HEK293T (cell line): ENCODE results near the gene SYCP2L.

Source experiments
- CTCF ChIA-PET: fragments of 350-600 bp; formaldehyde crosslinking; extraction: SDS; loops from one replicate; lab custom pipeline; 2021; ENCODE audit warnings: antibody characterized with exemption, inconsistent platforms; lab: Yijun Ruan, JAX
- POLR2A ChIA-PET: fragments of 350-600 bp; formaldehyde crosslinking; extraction: SDS; loops from one replicate; lab custom pipeline; 2020; ENCODE audit warnings: antibody characterized with exemption, inconsistent platforms; lab: Yijun Ruan, JAX
- DNase-seq: peaks from one replicate; pipeline ENCODE4 v3.0.0; 2012; ENCODE audit warnings: mixed read lengths; ENCODE audit errors: extremely low spot score
- ARNT ChIP-seq: fragments of 450-650 bp; IDR thresholded peaks from 2 replicates; pipeline ENCODE4 v1.6.1; 2017; ENCODE audit warnings: mild to moderate bottlenecking
- BHLHE40 ChIP-seq: fragments of 450-650 bp; IDR thresholded peaks from 2 replicates; pipeline ENCODE4 v1.6.1; 2016; ENCODE audit warnings: mild to moderate bottlenecking, moderate library complexity, borderline replicate concordance
- CTBP1 ChIP-seq: fragments of 450-650 bp; IDR thresholded peaks from 2 replicates; pipeline ENCODE4 v1.6.1; 2016; ENCODE audit warnings: borderline replicate concordance
- ELF4 ChIP-seq: fragments of 450-650 bp; IDR thresholded peaks from 2 replicates; pipeline ENCODE4 v1.6.1; 2017; ENCODE audit warnings: antibody characterized with exemption
- FOXA1 ChIP-seq: fragments of 450-650 bp; IDR thresholded peaks from 2 replicates; pipeline ENCODE4 v1.6.1; 2016; ENCODE audit warnings: mild to moderate bottlenecking
- FOXK2 ChIP-seq: fragments of 450-650 bp; IDR thresholded peaks from 2 replicates; pipeline ENCODE4 v1.6.1; 2016; ENCODE audit warnings: mild to moderate bottlenecking
- FOXM1 ChIP-seq: fragments of 450-650 bp; IDR thresholded peaks from 2 replicates; pipeline ENCODE4 v1.6.1; 2017; ENCODE audit warnings: mild to moderate bottlenecking, borderline replicate concordance
- HDGF ChIP-seq: fragments of 450-650 bp; IDR thresholded peaks from 2 replicates; pipeline ENCODE4 v1.6.1; 2017; ENCODE audit warnings: antibody characterized with exemption, borderline replicate concordance
- L3MBTL2 ChIP-seq: fragments of 450-650 bp; conservative IDR thresholded peaks from 2 replicates; pipeline ENCODE4 v1.6.1; 2016; ENCODE audit warnings: mild to moderate bottlenecking
- LEF1 ChIP-seq: fragments of 450-650 bp; IDR thresholded peaks from 2 replicates; pipeline ENCODE4 v1.6.1; 2017; ENCODE audit warnings: mild to moderate bottlenecking, borderline replicate concordance
- SP1 ChIP-seq: fragments of 450-650 bp; IDR thresholded peaks from 2 replicates; pipeline ENCODE4 v1.6.1; 2017
- SUZ12 ChIP-seq: fragments of 450-650 bp; IDR thresholded peaks from 2 replicates; pipeline ENCODE4 v1.6.1; 2016; ENCODE audit warnings: mild to moderate bottlenecking
- TARDBP ChIP-seq: fragments of 450-650 bp; IDR thresholded peaks from 2 replicates; pipeline ENCODE4 v1.6.1; 2016
- ZNF384 ChIP-seq: fragments of 450-650 bp; IDR thresholded peaks from 2 replicates; pipeline ENCODE4 v1.6.1; 2016
- TF ChIP-seq, protein P1 (sequence below): fragments of 450-650 bp; IDR thresholded peaks from 2 replicates; pipeline ENCODE4 v1.6.1; 2016

The SYCP2L gene

DNA sequence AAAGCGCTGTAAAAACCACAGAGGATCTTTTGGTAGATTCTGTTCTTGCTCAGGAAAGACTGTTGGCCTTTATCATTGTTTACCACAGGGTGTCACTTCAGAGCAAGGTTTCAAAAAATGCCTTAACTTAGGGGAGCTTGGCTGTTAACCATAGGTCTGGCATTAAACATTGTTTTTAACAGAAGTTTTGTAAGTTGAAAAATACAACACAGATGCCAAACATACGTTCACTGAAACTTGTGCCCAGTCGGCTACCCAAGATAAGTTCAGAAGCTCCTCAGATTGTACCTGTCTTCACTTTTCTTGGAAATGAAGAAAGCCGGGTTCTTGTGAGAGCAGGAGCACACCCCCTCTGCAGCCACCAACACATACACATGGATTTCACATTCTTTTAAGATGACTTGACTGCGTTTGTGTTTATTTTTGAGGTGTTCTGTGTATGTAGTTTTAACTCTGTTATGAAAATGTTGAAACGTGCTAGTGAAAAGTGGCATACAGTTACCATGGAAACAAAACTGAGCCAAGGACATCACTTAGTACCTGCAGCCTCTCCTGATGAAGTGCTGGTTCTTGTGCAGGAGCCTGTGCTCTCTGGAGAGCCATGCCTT lies 64.9 kb downstream of the SYCP2L start:
- ChIA-PET CTCF (interaction anchor here (0.6 to 1.9 kb wide), 3 partner anchors 113 to 119 kb away, joined by 3 to 10 read pairs (median 3); no protein-coding TSS in a partner anchor), POLR2A (no interaction called here)
- DNase-seq = peak; percentile 31
- TF ChIP-seq CTBP1 (no peak), FOXM1 (no peak), SUZ12 (no peak)

DNA sequence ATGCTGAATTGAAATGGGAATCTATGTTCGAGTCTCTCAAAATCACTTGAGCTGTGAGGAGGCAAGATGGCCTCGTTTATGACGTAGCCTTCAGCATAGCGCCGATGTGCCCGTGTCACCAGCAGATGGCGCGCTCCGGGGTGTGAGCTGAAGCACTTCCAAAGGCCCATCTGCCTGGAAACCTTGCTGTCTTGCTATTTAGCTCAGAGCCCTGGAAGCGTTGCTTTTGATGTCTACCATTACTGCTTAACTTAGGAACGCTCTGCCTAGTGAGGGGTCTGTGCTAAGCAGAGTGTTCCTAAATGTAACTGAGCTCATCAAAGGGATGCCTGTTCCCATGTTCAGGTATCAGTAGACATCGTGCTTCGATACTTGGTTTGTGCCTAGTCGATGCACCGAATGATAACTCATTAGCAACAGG lies 67.7 kb downstream of the SYCP2L start:
- DNase-seq = peak; percentile 72
- TF ChIP-seq FOXK2 (no peak), SP1 (no peak)
- TF ChIP-seq, protein P1, sequence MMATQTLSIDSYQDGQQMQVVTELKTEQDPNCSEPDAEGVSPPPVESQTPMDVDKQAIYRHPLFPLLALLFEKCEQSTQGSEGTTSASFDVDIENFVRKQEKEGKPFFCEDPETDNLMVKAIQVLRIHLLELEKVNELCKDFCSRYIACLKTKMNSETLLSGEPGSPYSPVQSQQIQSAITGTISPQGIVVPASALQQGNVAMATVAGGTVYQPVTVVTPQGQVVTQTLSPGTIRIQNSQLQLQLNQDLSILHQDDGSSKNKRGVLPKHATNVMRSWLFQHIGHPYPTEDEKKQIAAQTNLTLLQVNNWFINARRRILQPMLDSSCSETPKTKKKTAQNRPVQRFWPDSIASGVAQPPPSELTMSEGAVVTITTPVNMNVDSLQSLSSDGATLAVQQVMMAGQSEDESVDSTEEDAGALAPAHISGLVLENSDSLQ = no peak
- POLR2A ChIA-PET = no interaction called here

DNA sequence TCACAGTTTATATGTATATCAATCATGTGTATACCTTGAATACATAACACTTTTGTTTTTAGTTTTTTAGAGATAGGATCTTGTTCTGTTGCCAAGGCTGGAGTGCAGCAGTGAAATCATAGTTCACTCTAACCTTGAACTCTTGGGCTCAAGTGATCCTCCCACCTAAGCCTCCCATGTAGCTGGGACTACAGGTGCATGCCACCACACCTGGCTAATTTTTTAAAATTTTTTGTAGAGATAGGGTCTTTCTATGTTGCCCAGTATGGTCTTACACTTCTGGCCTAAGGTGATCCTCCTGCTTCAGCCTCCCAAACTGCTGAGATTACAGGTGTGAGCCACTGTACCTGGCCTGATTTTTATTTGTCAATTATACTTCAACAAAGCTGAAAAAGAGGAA lies 69.9 kb downstream of the SYCP2L start:
- POLR2A ChIA-PET = no interaction called here
- TF ChIP-seq, protein P1 = no peak
- TF ChIP-seq ZNF384 (no peak), TARDBP (no peak)
- no peak for DNase-seq
- CTCF ChIA-PET = no interaction called here

More for the DNA sequence above, 67.7 kb downstream of the SYCP2L start:
- CTCF ChIA-PET = interaction anchor here (0.6 to 2.4 kb wide), 10 partner anchors 10 to 616 kb away, joined by 3 to 13 read pairs (median 4); no protein-coding TSS in a partner anchor

DNA sequence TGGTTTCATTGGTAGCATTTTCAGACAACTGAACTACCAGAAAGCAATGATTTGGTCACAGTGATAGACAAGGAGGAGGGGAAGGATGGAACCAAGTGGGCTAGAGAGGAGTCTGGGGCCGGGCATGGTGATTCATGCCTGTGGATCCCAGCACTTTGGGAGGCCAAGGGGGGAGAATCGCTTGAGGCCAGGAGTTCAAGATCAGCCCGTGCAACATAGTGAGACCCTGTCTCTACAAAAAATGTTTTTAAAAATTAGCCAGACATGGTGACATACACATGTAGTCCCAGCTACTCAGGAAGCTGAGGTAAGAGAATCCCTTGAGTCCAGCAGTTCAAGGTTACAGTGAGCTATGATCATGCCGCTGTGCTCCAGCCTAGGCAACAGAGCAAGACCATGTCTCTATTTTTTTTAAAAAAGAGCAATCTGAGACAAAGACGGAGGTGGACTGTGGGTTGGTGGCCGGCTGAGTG lies 70.6 kb downstream of the SYCP2L start:
- TF ChIP-seq FOXM1 = no peak
- no peak for TF ChIP-seq ELF4

DNA sequence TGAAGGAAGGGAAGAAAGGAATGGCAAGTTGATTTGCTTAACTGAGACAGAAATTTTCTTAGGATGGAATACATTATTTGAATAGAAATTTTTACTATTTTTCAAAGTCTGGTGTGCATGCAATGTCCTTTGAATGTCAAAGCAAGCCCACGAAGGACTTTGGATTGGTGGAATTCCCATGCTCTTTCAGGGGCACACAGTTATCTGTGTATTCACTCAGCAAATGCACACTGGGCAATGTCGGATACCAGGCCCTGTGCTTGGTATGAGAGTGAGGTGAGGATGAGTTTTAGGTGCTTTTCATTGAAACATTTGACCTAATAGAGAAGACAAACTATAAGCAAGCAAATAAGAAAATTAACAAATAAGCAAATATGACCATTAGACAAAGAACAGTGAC lies 73.3 kb downstream of the SYCP2L start:
- CTCF ChIA-PET = no interaction called here
- POLR2A ChIA-PET = no interaction called here
- TF ChIP-seq FOXK2 (no peak), FOXM1 (no peak), CTBP1 (no peak), HDGF (no peak), FOXA1 (no peak), SP1 (no peak), ELF4 (no peak), SUZ12 (no peak), LEF1 (no peak), TARDBP (no peak), BHLHE40 (no peak), L3MBTL2 (no peak), ZNF384 (no peak)
- TF ChIP-seq, protein P1 = no peak
- no peak for DNase-seq

More for the DNA sequence above, 70.6 kb downstream of the SYCP2L start:
- ChIA-PET POLR2A (no interaction called here), CTCF (no interaction called here)
- DNase-seq = no peak

DNA sequence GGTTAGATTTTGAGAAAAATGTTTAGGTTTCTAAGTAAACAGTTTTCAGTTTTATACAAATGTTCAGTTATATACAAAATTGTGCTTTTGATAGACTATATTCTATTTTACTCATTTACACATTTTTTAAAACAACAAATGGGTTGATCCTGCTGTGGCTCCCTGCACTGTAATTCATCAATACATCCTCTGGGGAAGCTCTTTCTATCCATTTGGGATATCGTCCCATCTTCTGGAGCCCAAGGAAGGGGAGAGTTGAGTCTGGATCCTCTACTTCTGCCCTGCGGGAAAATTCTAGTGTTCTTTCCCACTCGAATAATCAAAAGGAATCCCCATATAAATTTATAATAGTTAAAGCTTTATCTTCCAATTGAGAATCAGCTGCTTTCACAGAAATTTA lies 75.0 kb downstream of the SYCP2L start:
- no peak for DNase-seq
- no peak for TF ChIP-seq FOXA1
- no peak for TF ChIP-seq L3MBTL2
- TF ChIP-seq TARDBP = no peak
- TF ChIP-seq SUZ12 = no peak
- ChIA-PET POLR2A (no interaction called here), CTCF (no interaction called here)

DNA sequence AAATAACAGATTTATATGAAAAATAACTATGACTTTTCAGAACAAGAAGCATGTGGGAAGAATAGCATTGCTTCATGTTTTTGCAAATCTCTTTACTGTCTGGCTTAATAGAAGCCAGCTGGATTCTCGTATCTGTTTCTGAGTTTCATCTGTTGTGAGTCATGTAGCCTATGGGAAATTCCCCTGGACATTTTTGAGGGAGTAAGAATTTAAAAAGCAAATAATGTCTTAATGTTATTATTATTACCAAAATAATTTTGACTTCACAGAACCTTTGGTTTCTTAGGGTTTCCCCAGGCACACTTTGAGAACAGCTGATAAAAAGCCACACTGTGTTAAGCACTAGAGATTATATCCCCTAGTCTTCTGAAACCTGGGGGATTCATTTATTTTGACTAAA lies 75.8 kb downstream of the SYCP2L start:
- no peak for DNase-seq
- TF ChIP-seq SUZ12 = no peak
- no peak for TF ChIP-seq TARDBP
- TF ChIP-seq ZNF384 = no peak
- CTCF ChIA-PET = no interaction called here
- POLR2A ChIA-PET = no interaction called here

DNA sequence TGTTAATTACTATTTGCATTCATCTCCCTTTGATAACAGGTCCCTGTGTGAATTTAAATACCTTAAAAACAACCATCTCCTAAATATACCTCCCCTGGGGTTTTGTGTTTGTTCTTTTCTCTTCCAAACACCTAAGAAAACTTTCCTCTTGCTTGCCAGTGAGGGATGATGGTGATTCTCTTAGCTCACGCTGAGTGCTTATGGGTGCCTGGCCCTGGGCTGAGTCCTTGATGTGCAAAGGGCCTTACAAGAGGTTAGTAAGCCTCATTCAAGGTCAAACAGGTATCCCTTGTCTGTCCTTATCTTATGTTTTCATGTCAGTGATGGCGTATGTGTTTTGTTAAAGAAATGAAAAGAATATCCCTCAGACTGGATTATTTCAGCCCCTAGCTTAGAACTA lies 76.3 kb downstream of the SYCP2L start:
- ChIA-PET POLR2A (no interaction called here), CTCF (no interaction called here)
- no peak for DNase-seq
- no peak for TF ChIP-seq FOXA1
- TF ChIP-seq BHLHE40 = no peak
- TF ChIP-seq, protein P1 = no peak
- TF ChIP-seq SUZ12 = no peak
- TF ChIP-seq SP1 = no peak
- no peak for TF ChIP-seq ARNT
- TF ChIP-seq CTBP1 = no peak
- no peak for TF ChIP-seq TARDBP
- TF ChIP-seq FOXK2 = no peak
